Measurements from ENCODE around the gene DGKI. TPM values are rescaled to one million over a fixed set of nuclear protein-coding genes. Genes with fewer than 3 reads are reported as not detected.

Gene DGKI
- total and polyA plus RNA-seq, 9 of the 15 experiments (the other 6 are each of a cell fraction or from before 2014, with no cell fraction given) = 0.11 to 0.54 (median 0.15) TPM; not detected in 5

- TF ChIP-seq, protein P1, sequence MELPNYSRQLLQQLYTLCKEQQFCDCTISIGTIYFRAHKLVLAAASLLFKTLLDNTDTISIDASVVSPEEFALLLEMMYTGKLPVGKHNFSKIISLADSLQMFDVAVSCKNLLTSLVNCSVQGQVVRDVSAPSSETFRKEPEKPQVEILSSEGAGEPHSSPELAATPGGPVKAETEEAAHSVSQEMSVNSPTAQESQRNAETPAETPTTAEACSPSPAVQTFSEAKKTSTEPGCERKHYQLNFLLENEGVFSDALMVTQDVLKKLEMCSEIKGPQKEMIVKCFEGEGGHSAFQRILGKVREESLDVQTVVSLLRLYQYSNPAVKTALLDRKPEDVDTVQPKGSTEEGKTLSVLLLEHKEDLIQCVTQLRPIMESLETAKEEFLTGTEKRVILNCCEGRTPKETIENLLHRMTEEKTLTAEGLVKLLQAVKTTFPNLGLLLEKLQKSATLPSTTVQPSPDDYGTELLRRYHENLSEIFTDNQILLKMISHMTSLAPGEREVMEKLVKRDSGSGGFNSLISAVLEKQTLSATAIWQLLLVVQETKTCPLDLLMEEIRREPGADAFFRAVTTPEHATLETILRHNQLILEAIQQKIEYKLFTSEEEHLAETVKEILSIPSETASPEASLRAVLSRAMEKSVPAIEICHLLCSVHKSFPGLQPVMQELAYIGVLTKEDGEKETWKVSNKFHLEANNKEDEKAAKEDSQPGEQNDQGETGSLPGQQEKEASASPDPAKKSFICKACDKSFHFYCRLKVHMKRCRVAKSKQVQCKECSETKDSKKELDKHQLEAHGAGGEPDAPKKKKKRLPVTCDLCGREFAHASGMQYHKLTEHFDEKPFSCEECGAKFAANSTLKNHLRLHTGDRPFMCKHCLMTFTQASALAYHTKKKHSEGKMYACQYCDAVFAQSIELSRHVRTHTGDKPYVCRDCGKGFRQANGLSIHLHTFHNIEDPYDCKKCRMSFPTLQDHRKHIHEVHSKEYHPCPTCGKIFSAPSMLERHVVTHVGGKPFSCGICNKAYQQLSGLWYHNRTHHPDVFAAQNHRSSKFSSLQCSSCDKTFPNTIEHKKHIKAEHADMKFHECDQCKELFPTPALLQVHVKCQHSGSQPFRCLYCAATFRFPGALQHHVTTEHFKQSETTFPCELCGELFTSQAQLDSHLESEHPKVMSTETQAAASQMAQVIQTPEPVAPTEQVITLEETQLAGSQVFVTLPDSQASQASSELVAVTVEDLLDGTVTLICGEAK (IDR thresholded peaks at IDR 0.05) = no peak
- TF ChIP-seq, protein P1 (CRISPR knock-in tag; IDR thresholded peaks at IDR 0.05) = no peak
- no peak for TF ChIP-seq ZNF347 (CRISPR knock-in tag; IDR thresholded peaks at IDR 0.05; ENCODE audit: low read depth)
- TF ChIP-seq, protein P2, sequence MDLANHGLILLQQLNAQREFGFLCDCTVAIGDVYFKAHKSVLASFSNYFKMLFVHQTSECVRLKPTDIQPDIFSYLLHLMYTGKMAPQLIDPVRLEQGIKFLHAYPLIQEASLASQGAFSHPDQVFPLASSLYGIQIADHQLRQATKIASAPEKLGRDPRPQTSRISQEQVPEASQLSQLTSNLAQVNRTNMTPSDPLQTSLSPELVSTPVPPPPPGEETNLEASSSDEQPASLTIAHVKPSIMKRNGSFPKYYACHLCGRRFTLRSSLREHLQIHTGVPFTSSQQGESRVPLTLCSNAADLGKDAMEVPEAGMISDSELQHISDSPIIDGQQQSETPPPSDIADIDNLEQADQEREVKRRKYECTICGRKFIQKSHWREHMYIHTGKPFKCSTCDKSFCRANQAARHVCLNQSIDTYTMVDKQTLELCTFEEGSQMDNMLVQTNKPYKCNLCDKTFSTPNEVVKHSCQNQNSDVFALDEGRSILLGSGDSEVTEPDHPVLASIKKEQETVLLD (IDR thresholded peaks at IDR 0.05) = no peak
- TF ChIP-seq, protein P3, sequence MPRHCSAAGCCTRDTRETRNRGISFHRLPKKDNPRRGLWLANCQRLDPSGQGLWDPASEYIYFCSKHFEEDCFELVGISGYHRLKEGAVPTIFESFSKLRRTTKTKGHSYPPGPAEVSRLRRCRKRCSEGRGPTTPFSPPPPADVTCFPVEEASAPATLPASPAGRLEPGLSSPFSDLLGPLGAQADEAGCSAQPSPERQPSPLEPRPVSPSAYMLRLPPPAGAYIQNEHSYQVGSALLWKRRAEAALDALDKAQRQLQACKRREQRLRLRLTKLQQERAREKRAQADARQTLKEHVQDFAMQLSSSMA (CRISPR knock-in tag; IDR thresholded peaks at IDR 0.05) = no peak
- TF ChIP-seq HOMEZ (CRISPR knock-in tag; IDR thresholded peaks at IDR 0.05) = no peak
- TF ChIP-seq, protein P4, sequence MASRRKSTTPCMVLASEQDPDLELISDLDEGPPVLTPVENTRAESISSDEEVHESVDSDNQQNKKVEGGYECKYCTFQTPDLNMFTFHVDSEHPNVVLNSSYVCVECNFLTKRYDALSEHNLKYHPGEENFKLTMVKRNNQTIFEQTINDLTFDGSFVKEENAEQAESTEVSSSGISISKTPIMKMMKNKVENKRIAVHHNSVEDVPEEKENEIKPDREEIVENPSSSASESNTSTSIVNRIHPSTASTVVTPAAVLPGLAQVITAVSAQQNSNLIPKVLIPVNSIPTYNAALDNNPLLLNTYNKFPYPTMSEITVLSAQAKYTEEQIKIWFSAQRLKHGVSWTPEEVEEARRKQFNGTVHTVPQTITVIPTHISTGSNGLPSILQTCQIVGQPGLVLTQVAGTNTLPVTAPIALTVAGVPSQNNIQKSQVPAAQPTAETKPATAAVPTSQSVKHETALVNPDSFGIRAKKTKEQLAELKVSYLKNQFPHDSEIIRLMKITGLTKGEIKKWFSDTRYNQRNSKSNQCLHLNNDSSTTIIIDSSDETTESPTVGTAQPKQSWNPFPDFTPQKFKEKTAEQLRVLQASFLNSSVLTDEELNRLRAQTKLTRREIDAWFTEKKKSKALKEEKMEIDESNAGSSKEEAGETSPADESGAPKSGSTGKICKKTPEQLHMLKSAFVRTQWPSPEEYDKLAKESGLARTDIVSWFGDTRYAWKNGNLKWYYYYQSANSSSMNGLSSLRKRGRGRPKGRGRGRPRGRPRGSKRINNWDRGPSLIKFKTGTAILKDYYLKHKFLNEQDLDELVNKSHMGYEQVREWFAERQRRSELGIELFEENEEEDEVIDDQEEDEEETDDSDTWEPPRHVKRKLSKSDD (conservative IDR thresholded peaks at IDR 0.05; ENCODE audit: low read length) = no peak
- no peak for TF ChIP-seq CBFB (CRISPR knock-in tag; IDR thresholded peaks at IDR 0.05)
- no peak for TF ChIP-seq RNF2 (IDR thresholded peaks at IDR 0.05)
- no peak for TF ChIP-seq NFYB (IDR thresholded peaks at IDR 0.05; ENCODE audit: extremely low read depth, insufficient read length)
- no peak for TF ChIP-seq KLF10 (CRISPR knock-in tag; IDR thresholded peaks at IDR 0.05)
- TF ChIP-seq SUPT5H (IDR thresholded peaks at IDR 0.05) = no peak
- no peak for TF ChIP-seq YBX1 (IDR thresholded peaks at IDR 0.05)
These were observed 157.0 kb downstream of the DGKI start (continued) for GRCh38 chr7:137689761-137690160.
